Motor neuron (in vitro differentiated cells): ENCODE measurements around the gene NEURL1B. TPM values are rescaled to one million over a fixed set of nuclear protein-coding genes. Genes with fewer than 3 reads are reported as not detected.

Experiments
- ATAC-seq, 8 experiments: fragments of 200-7000 bp; cut with Tn5 transposase; replicated peaks in 6 of 8; 2 replicates each; pipeline ENCODE4 v1.8.0; 2021; ENCODE audit warnings: mild to moderate bottlenecking in 8 of 8, moderate library complexity in 8 of 8
- H3K27ac ChIP-seq, 2 donors: fragments of 250-450 bp; sonication (Bioruptor Pico); 2 replicates each; pipeline ENCODE4 v1.9.0; 2021; ENCODE audit warnings: antibody characterized with exemption in 2 of 2, mild to moderate bottlenecking in 2 of 2, moderate library complexity in 1 of 2
- H3K4me1 ChIP-seq, 2 donors: fragments of 250-450 bp; sonication (Bioruptor Pico); replicated peaks in 1 of 2; 2 replicates each; pipeline ENCODE4 v1.6.1; 2021; ENCODE audit warnings: antibody characterized with exemption in 2 of 2, mild to moderate bottlenecking in 2 of 2, moderate library complexity in 1 of 2
- H3K4me3 ChIP-seq, 5 donors: fragments of 250-450 bp; sonication (Bioruptor Pico); 2 replicates each; pipeline ENCODE4 v1.9.0; 2021; ENCODE audit warnings: antibody characterized with exemption in 5 of 5, mild to moderate bottlenecking in 5 of 5, moderate library complexity in 4 of 5
- WGBS, 10 experiments: fragments of 450-650 bp; shearing (Covaris generic); methylation state at CpG; one replicate each; pipeline ENCODE4 v1.0.0; 2022; 5-methylcytosine and 5-hydroxymethylcytosine counted together
- in situ Hi-C, 9 experiments: fragments of 400-800 bp; cut with MboI; loops; one replicate each; pipeline ENCODE4 v1.15.0; 2021; ENCODE audit warnings: low sequenced_read_pairs in 9 of 9, low pct_unique_long_range_greater_than_20kb in 2 of 9; ENCODE audit not compliant: unreplicated experiment in 9 of 9
- total RNA-seq, 8 experiments: library from RNA; unstranded; fragments of 300-600 nt; gene quantifications; 2 replicates each; pipeline versions ENCODE4 v1.2.3 to v1.2.4, GENCODE V29; 2022

Gene NEURL1B
- total RNA-seq, 8 experiments from 2014 or later: 0.10 to 8.6 (median 5.2) TPM

DNA sequence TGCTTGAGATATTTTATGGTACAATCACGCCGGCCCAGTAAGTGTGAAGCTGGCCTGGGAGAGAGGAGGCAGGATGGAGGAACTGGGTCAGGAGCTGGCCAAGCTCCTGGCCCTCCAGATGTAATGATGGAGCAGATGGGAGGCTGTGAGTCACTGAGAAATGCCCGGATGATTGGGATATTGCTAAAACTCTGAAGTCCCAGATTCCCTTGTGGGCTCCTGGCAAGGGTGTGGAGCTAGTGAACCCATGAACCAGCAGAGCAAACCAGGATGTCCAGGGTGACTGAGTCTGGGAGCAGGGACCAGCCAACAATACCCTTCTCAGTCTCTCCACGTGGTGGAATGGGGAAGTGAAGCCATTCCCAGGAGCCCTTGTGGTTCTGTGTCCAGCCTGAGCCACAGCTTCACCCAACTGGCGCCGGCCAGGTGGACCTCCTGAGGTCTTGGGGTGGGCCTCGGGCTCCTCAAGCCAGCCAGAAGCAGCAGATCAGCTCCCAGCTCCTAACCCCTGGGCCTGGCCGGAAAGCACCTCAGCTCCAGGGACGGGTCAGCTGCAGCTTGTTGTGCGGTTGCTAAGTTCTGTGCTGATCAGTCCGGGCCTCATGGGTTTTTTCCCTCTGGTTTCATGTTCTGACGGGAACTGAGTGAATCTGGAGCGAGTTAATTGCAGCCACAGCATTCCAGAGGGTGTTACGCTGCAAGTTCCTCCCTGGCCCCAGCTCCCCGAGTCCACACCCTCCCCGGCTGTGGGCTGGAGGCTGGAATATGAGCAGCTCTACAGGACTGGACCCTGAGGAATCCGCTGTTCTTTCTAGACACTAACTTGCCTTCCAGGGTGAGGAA lies 92.3 kb downstream of the NEURL1B start:
- Histone ChIP-seq H3K4me1 (peaks cover 2 to 5% of the 10 kb centered on the region in 2 donors), H3K27ac (no peak overlapping the region), H3K4me3 (no peak overlapping the region)
- 0 to 100% (median 81%) methylated on average over 1 to 13 of the region's 17 CpGs; no CpG with 5 or more reads in 3 of the 10 experiments for WGBS, 10 experiments
- in situ Hi-C loops: no loop called here
- peak; percentile 54 to 94 (median 70) for ATAC-seq

DNA sequence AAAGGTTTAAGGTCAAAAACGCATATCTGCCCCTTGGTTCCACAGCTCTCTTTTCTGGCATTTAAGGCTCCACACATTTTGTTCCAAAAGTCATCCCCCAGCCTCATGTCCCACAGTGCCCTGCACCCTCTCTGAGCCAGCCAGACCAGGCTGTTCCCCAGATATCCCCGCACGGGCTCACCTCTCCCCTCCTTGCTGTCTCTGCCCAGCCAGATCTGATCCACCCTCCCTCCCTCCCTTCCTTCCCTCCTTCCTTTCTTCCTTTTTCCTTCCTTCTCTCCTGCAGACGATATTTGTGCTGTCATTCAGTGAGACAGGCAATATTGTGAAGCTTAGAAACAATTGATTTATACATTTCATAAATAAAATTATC lies 92.9 kb downstream of the NEURL1B start:
- no peak overlapping the region for H3K4me3 ChIP-seq
- in situ Hi-C loops: no loop called here
- no peak overlapping the region for H3K27ac ChIP-seq
- 0 to 71% (median 13%) methylated on average over 1 to 2 of the region's 4 CpGs; no CpG with 5 or more reads in 6 of the 10 experiments for WGBS, 10 experiments
- peaks cover 2 to 5% of the 10 kb centered on the region in 2 donors for H3K4me1 ChIP-seq
- ATAC-seq: peak in 6 of 8 experiments; percentile 8 to 40 (median 30)

DNA sequence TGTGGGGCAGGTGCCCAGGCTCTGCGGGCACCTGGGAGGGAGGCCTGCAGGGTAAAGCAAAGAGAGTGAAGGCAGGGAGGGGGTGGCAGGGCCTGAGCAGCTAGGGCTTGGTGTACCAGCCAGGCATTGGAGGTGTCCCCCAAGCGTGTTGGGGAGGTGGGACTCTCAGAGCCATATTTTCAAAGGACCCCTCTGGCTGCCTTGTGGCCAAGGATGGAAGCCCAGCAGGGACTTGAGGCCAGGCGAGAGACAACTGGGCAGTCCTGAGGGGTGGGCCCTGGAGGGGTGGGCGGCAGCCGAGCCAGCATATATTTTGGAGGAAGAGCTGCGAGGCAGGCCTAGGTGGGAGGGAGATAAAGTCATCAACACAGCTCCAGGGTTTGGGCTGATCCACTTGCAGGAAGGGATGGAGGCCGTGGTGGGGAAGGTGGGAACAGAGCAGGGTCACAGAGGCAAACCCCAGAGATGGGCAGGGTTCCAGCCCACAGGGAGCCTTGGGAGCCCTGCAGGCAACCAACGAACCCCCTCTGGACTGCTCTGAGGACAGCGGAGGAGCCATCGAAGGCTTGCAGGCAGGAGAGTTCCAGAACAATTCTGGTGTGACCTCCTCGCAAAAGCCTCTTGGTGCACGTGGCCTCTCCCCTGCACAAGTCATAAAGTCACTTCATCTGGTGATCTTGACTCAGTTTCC lies 94.2 kb downstream of the NEURL1B start:
- in situ Hi-C loops: no loop called here
- Histone ChIP-seq H3K4me1 (peaks cover 2 to 5% of the 10 kb centered on the region in 2 donors), H3K27ac (no peak overlapping the region), H3K4me3 (no peak overlapping the region)
- WGBS, 10 experiments: 20 to 100% (median 80%) methylated on average over 1 to 5 of the region's 12 CpGs; no CpG with 5 or more reads in 4 of the 10 experiments
- no peak for ATAC-seq

DNA sequence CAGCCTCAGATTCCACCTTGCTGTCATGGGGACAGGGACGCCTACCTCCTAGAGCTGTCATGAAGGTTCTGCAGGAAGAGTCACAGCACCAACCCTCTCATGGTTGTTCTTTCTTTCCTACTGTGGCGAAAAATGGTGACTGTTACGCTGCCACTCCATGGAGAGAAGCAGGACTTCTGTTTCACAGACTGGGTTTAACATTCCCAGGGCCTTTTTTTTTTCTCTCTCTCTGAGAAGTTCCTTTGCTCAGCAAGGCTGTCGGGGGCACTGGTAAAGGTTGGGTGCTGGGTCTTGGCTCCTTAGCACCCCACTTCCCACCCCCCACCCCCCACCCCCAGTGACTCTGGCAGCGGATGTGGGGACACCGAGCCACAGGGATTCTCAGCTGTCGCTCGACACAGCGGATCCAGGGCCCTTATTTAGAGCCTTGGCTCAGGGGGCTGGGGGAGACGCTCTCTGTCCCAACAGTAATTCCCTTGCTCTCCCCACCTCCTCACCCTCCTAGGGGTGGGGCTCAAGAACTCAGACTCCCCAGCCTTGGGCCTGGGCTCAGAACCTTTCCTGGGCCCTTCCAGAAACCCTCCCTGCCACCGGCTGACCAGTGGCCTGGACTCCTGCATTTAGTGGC lies 95.6 kb downstream of the NEURL1B start:
- 51 to 100% (median 80%) methylated on average over 1 to 4 of the region's 11 CpGs; no CpG with 5 or more reads in 5 of the 10 experiments for WGBS, 10 experiments
- no peak overlapping the region for H3K4me3 ChIP-seq
- in situ Hi-C loops: no loop called here
- no peak overlapping the region for H3K27ac ChIP-seq
- peaks cover 2 to 5% of the 10 kb centered on the region in 2 donors for H3K4me1 ChIP-seq
- peak in 2 of 8 experiments; percentile 18 to 71 for ATAC-seq

DNA sequence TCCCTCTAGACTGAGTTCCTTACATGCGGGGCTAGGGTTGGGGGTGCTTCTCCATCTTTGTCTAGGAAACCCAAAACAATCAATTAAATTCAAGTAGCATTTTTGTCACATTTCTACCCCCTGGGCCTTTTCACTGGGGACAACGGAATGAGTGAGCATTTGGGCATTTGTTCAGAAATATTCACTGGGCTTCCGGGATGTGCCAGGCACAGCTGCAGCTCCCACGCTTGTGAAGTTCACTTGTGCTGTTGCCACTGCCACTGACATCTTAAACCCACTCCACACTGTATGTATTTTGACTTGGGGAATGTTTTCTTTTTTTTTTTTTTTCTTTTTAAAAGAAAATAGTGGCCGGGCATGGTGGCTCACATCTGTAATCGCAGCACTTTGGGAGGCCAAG lies 98.3 kb downstream of the NEURL1B start:
- no peak for ATAC-seq
- in situ Hi-C loops: no loop called here
- peaks cover 2 to 5% of the 10 kb centered on the region in 2 donors for H3K4me1 ChIP-seq
- no peak overlapping the region for H3K4me3 ChIP-seq
- no peak overlapping the region for H3K27ac ChIP-seq
- WGBS, 10 experiments: 39 to 100% (median 84%) methylated on average over 2 to 4 of the region's 6 CpGs; no CpG with 5 or more reads in 4 of the 10 experiments

DNA sequence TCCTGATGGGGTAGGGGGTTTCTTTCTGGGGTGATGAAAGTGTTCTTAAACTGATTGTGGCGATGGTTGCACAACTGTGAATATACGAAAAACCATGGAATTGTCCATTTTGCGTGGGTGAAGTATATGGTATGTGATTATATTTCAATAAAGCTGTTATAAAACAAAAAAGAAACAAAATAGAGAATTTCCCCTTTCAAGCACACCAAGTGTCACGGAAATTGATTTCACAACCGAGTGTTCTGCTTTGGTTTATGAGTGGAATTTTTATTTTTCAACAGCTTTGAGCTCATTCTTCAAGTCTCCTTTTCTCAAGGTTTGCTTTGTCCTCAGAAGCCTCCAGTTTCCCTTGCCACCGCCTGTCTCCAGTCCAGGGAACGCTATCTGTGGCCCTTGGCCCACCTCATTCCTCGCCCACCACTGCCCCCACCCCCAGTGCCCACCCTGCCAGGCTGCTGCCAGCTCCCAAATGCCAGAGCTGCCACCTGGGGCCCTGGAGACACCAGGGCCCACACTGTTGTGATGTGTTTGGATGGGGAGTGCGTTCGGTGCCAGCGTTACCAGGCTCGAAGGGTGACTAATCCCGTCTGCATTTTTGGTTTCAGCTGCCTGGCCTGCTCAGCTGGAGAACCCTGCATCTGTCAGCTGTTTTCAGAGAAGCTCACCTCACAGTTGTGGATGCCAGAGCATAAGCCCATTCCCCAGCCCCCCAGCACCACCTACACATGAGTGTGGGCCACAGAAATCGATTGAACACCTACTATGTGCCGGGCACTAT lies 99.6 kb downstream of the NEURL1B start:
- H3K4me1 ChIP-seq: peaks cover 2 to 5% of the 10 kb centered on the region in 2 donors
- in situ Hi-C loops: no loop called here
- H3K27ac ChIP-seq: no peak overlapping the region
- 6 to 87% (median 62%) methylated on average over 4 to 10 of the region's 15 CpGs for WGBS, 10 experiments
- peak in 4 of 8 experiments; percentile 14 to 97 (median 82) for ATAC-seq
- no peak overlapping the region for H3K4me3 ChIP-seq

Other genes with a start within 250 kb of the NEURL1B start
- 10 to 100 TPM; 18.0 to 35.7 (median 24.3) TPM for gene SH3PXD2B, start 186.7 kb upstream of the NEURL1B start, total RNA-seq
- 10 to 100 TPM; 10.7 to 55.0 (median 35.0) TPM for gene DUSP1, start 129.9 kb downstream of the NEURL1B start, total RNA-seq
- gene ERGIC1, start 193.0 kb downstream of the NEURL1B start, total RNA-seq: 10 to 100 TPM; 31.7 to 98.4 (median 57.7) TPM